Endothelial cell of umbilical vein (primary cell): ENCODE measurements around the gene ATP9B. TPM values are rescaled to one million over a fixed set of nuclear protein-coding genes. Genes with fewer than 3 reads are reported as not detected.

Experiments
- BruUV-seq: library from RNA; stranded (reverse); fragments of 400-500 nt; replicated peaks from 2 replicates; lab custom pipeline; 2021; lab: Mats Ljungman, UMichigan
- CTCF ChIA-PET: fragments of 300-600, 350-600 bp; sonication (Branson Sonifier 250); formaldehyde crosslinking; loops from one replicate; lab custom pipeline; 2021; ENCODE audit warnings: antibody characterized with exemption, inconsistent platforms; lab: Charles Lee
- POLR2A ChIA-PET: fragments of 300-600, 350-600 bp; sonication (Branson Sonifier 250); formaldehyde crosslinking; loops from one replicate; lab custom pipeline; 2021; ENCODE audit warnings: antibody characterized with exemption, inconsistent platforms; lab: Charles Lee
- DNase-seq: peaks from one replicate; pipeline ENCODE4 v3.0.0-alpha.2; 2011; ENCODE audit warnings: low read depth, low spot score
- FAIRE-seq: peaks from 2 replicates; lab custom pipeline; 2011; peaks lifted over from hg19 to GRCh38; lab: Jason Lieb, UNC
- H2AFZ ChIP-seq: 2 replicates; pipeline ENCODE4 v1.6.0; 2012; ENCODE audit warnings: low read depth, low read length, control low read depth, inconsistent platforms
- H3K27ac ChIP-seq: 2 replicates; pipeline ENCODE4 v1.5.1; 2011; ENCODE audit warnings: low read depth, mild to moderate bottlenecking, control low read depth, low read length, moderate library complexity; ENCODE audit not compliant: insufficient read depth
- H3K27me3 ChIP-seq, 2 experiments: 2 replicates each; pipeline versions ENCODE4 v1.6.0 to v1.6.1; 2011; ENCODE audit warnings: low read length in 2 of 2, mixed read lengths in 1 of 2; ENCODE audit not compliant: control insufficient read depth in 2 of 2, insufficient read depth in 2 of 2
- H3K36me3 ChIP-seq, 2 experiments: 2 replicates in 1 of 2; 3 replicates in 1 of 2; pipeline ENCODE4 v1.5.1; 2011; ENCODE audit warnings: low read length in 2 of 2, mild to moderate bottlenecking in 1 of 2, moderate library complexity in 1 of 2; ENCODE audit not compliant: control insufficient read depth in 2 of 2, insufficient read depth in 2 of 2; ENCODE audit errors: extremely low read depth in 1 of 2
- H3K4me1 ChIP-seq: 3 replicates; pipeline ENCODE4 v1.5.1; 2011; ENCODE audit warnings: mild to moderate bottlenecking, low read length; ENCODE audit not compliant: control insufficient read depth, insufficient read depth; ENCODE audit errors: extremely low read depth
- H3K4me2 ChIP-seq: 2 replicates; pipeline ENCODE4 v1.6.1; 2011; ENCODE audit warnings: low read length, control low read depth, mixed read lengths; ENCODE audit not compliant: insufficient read depth
- H3K4me3 ChIP-seq, 3 experiments: fragments of 200-600 bp in 1 of 3; sonication (generic), shearing (Covaris generic) in 1 of 3; replicated peaks in 1 of 3; 2 replicates each; pipeline ENCODE4 v1.5.1; 2011 to 2016; ENCODE audit warnings: control low read depth in 3 of 3, low read length in 3 of 3, mild to moderate bottlenecking in 2 of 3, inconsistent platforms in 1 of 3, low read depth in 1 of 3, moderate library complexity in 1 of 3; ENCODE audit not compliant: insufficient read depth in 1 of 3
- H3K79me2 ChIP-seq: 2 replicates; pipeline ENCODE4 v1.6.0; 2012; ENCODE audit warnings: low read length, inconsistent platforms; ENCODE audit not compliant: control insufficient read depth, insufficient read depth
- H3K9ac ChIP-seq: replicated peaks from 2 replicates; pipeline ENCODE3; 2011; ENCODE audit warnings: low read length, control low read depth; ENCODE audit not compliant: insufficient read depth; ENCODE audit errors: extremely low read depth
- H3K9me1 ChIP-seq: replicated peaks from 3 replicates; pipeline ENCODE4 v1.6.0; 2011; ENCODE audit warnings: mild to moderate bottlenecking, low read length; ENCODE audit not compliant: control insufficient read depth, insufficient read depth; ENCODE audit errors: extremely low read depth
- H3K9me3 ChIP-seq: replicated peaks from 2 replicates; pipeline ENCODE4 v1.5.1; 2012; ENCODE audit warnings: low read length, inconsistent platforms; ENCODE audit not compliant: control insufficient read depth, insufficient read depth
- H4K20me1 ChIP-seq: replicated peaks from 2 replicates; pipeline ENCODE3; 2011; ENCODE audit warnings: mild to moderate bottlenecking, low read length; ENCODE audit not compliant: control insufficient read depth, insufficient read depth; ENCODE audit errors: extremely low read depth
- EZH2 ChIP-seq: IDR thresholded peaks from 2 replicates; pipeline ENCODE4 v1.6.1; 2012; ENCODE audit warnings: borderline replicate concordance, low read depth, mild to moderate bottlenecking, moderate library complexity, low read length, inconsistent platforms; ENCODE audit not compliant: severe bottlenecking
- FOS ChIP-seq: IDR thresholded peaks from 2 replicates; pipeline ENCODE4 v1.6.1; 2011; ENCODE audit warnings: mild to moderate bottlenecking, low read length, moderate library complexity, borderline replicate concordance; ENCODE audit not compliant: insufficient read depth
- GATA2 ChIP-seq: IDR thresholded peaks from 2 replicates; pipeline ENCODE4 v1.7.0; 2011; ENCODE audit warnings: low read depth, mild to moderate bottlenecking, moderate library complexity, mixed read lengths, low read length; ENCODE audit not compliant: insufficient read length, insufficient read depth
- JUN ChIP-seq: IDR thresholded peaks from 2 replicates; pipeline ENCODE4 v1.6.1; 2011; ENCODE audit warnings: borderline replicate concordance, low read depth; ENCODE audit not compliant: insufficient read length, insufficient read depth
- MYC ChIP-seq: IDR thresholded peaks from one replicate; pipeline ENCODE4 v1.6.1; 2011; ENCODE audit warnings: mild to moderate bottlenecking, low read depth, low read length
- POLR2A ChIP-seq: IDR thresholded peaks from 2 replicates; pipeline ENCODE4 v1.6.1; 2012; ENCODE audit warnings: low read depth, mild to moderate bottlenecking, control low read depth, low read length
- POLR2AphosphoS5 ChIP-seq: IDR thresholded peaks from 2 replicates; pipeline ENCODE4 v1.6.1; 2012; ENCODE audit warnings: low read depth, mild to moderate bottlenecking, control low read depth, low read length, moderate library complexity; ENCODE audit not compliant: insufficient read depth
- dilution Hi-C: fragments of 300-500 bp; cut with MboI; formaldehyde crosslinking; loops from one replicate; pipeline ENCODE4 v1.15.0; 2019; ENCODE audit warnings: low sequenced_read_pairs; ENCODE audit not compliant: extremely low pct_ligation_motif_present
- intact Hi-C: fragments of 100-400 bp; cut with micrococcal nuclease; formaldehyde crosslinking; loops from one replicate; pipeline ENCODE4 v1.10.0; 2022
- polyA plus RNA-seq, 4 experiments: library from polyadenylated mRNA; depleted of rRNA in 3 of 4; stranded (reverse) in 3 of 4; unstranded in 1 of 4; fragments of >200 nt; gene quantifications; 2 replicates each; pipeline versions ENCODE4 v1.2.1 to v1.2.3, GENCODE V29; 2011 to 2012; ENCODE audit warnings: missing spikeins in 1 of 4
- total RNA-seq: library from RNA; stranded (reverse); gene quantifications from 2 replicates; pipeline ENCODE4 v1.2.3, GENCODE V29; 2021
- TF ChIP-seq, protein P1 (sequence below): IDR thresholded peaks from 2 replicates; pipeline ENCODE4 v1.6.1; 2011; ENCODE audit not compliant: insufficient read depth, insufficient read length
- TF ChIP-seq, protein P2 (sequence below), 2 donors: IDR thresholded peaks; 1 replicate in 1 of 2; 2 replicates in 1 of 2; pipeline ENCODE4 v1.5.1; 2011; ENCODE audit warnings: low read length in 2 of 2, mild to moderate bottlenecking in 2 of 2, moderate library complexity in 2 of 2, control low read depth in 1 of 2, inconsistent platforms in 1 of 2, low read depth in 1 of 2; ENCODE audit not compliant: insufficient read depth in 1 of 2; ENCODE audit errors: extremely low read depth in 1 of 2

ATP9B gene
- total and polyA plus RNA-seq, 2 donors (not counting 3 experiments of a cell fraction or from before 2014, with no cell fraction given): 14.6 to 18.2 TPM

- no peaks in the 10 kb centered on the region for H3K9me3 ChIP-seq
- POLR2A ChIA-PET: no interaction called here
- FAIRE-seq (no peak), DNase-seq (no peak)
- H4K20me1 ChIP-seq: no peaks in the 10 kb centered on the region
- H3K9ac ChIP-seq: no peak overlapping the region
- H3K9me1 ChIP-seq: no peaks in the 10 kb centered on the region
- intact Hi-C loops (no loop called here), dilution Hi-C loops (no loop called here)
- no peak overlapping the region for H2AFZ ChIP-seq
- peaks cover 0 to 4% of the 10 kb centered on the region in 2 experiments for H3K36me3 ChIP-seq
- CTCF ChIA-PET: no interaction called here
- TF ChIP-seq POLR2A: no peak
- TF ChIP-seq FOS: no peak
- no peak for TF ChIP-seq JUN
- TF ChIP-seq EZH2: no peak
- TF ChIP-seq, protein P1, sequence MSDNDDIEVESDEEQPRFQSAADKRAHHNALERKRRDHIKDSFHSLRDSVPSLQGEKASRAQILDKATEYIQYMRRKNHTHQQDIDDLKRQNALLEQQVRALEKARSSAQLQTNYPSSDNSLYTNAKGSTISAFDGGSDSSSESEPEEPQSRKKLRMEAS: no peak
- TF ChIP-seq POLR2AphosphoS5: no peak
- no peaks in the 10 kb centered on the region for H3K79me2 ChIP-seq
- no peak overlapping the region for H3K4me3 ChIP-seq
- no peak overlapping the region for H3K4me2 ChIP-seq
- H3K27ac ChIP-seq: no peak overlapping the region
- no peaks in the 10 kb centered on the region for H3K4me1 ChIP-seq
- BruUV-seq: no TSS peak
- H3K27me3 ChIP-seq: no peaks in the 10 kb centered on the region
Measured at GRCh38 chr18:79361766-79362522, 292.8 kb downstream of the ATP9B start.

- Histone ChIP-seq H3K9me1 (no peaks in the 10 kb centered on the region), H2AFZ (no peak overlapping the region), H3K79me2 (no peaks in the 10 kb centered on the region), H3K4me2 (no peak overlapping the region), H3K36me3 (peaks cover 0 to 4% of the 10 kb centered on the region in 2 experiments), H3K4me1 (peaks cover 9% of the 10 kb centered on the region), H3K4me3 (no peak overlapping the region), H3K9ac (no peak overlapping the region), H3K27ac (no peak overlapping the region), H3K27me3 (no peaks in the 10 kb centered on the region), H3K9me3 (no peaks in the 10 kb centered on the region), H4K20me1 (no peaks in the 10 kb centered on the region)
- DNase-seq (no peak), FAIRE-seq (no peak)
- TF ChIP-seq POLR2A (no peak), FOS (no peak), JUN (no peak), POLR2AphosphoS5 (no peak), GATA2 (no peak), MYC (no peak), EZH2 (no peak)
- TF ChIP-seq, protein P1: no peak
- TF ChIP-seq, protein P2, sequence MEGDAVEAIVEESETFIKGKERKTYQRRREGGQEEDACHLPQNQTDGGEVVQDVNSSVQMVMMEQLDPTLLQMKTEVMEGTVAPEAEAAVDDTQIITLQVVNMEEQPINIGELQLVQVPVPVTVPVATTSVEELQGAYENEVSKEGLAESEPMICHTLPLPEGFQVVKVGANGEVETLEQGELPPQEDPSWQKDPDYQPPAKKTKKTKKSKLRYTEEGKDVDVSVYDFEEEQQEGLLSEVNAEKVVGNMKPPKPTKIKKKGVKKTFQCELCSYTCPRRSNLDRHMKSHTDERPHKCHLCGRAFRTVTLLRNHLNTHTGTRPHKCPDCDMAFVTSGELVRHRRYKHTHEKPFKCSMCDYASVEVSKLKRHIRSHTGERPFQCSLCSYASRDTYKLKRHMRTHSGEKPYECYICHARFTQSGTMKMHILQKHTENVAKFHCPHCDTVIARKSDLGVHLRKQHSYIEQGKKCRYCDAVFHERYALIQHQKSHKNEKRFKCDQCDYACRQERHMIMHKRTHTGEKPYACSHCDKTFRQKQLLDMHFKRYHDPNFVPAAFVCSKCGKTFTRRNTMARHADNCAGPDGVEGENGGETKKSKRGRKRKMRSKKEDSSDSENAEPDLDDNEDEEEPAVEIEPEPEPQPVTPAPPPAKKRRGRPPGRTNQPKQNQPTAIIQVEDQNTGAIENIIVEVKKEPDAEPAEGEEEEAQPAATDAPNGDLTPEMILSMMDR (IDR thresholded peaks at IDR 0.05; ENCODE audit: extremely low read depth in 1 of 2, insufficient read depth in 1 of 2, low read depth in 1 of 2, low read length in 2 of 2): no peak
- CTCF ChIA-PET: interaction anchor here (0.9 kb wide), 1 partner anchor 13 kb away, joined by 3 read pairs; no protein-coding TSS in a partner anchor
- BruUV-seq: no TSS peak
- POLR2A ChIA-PET: no interaction called here
- dilution Hi-C loops: no loop called here
- intact Hi-C loops: no loop called here
Measured at GRCh38 chr18:79365701-79366100, 296.5 kb downstream of the ATP9B start.
